8988T (cell line): Measurements from ENCODE around the gene ASTN2.

Source experiments
- DNase-seq: peaks from one replicate; pipeline ENCODE4 v3.0.0; 2011

ASTN2 gene

GRCh38 chr9:116547729-116548426, 867.0 kb downstream of the ASTN2 start:
- DNase-seq: no peak

DNA sequence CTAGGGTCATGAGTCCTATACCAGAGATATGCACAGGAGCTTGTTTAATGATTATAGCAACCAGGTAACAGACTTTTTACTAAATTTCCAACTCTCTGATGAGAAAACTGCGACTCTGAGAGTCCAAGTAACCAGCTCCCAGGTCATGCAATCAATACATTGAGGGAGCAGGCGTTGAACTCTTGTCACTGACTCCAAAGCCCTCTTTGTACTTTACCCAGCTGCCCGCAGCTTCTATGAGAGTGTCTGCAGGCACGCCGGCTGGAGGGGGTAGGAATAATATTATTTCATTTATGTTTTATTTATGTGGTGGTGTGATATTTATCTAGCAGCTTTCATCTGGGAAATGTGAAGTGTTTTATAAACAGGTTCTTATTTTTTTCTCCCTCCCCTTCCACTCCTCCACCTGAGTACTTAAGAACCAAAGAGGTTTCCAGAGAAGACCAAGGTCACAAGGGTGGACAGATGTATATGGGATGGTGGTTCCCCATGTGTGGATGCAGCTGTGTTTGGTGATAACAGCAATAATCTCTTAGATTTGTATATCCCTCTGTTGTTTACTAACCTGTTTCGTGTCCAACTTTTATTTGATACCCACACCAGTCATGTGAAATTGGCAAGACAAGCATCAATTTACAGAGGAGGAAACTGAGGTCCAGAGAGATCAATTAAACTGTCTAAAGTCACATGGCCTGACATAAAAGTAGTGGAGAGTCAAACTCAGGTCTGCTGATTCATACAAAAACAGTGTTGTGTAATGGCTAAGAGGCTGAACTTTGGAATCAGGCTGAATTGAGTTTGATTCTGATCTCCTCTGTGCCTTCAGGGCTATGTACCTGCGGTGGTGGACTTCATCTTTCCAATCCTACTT, 867.9 kb downstream of the ASTN2 start:
- DNase-seq: no peak

DNA sequence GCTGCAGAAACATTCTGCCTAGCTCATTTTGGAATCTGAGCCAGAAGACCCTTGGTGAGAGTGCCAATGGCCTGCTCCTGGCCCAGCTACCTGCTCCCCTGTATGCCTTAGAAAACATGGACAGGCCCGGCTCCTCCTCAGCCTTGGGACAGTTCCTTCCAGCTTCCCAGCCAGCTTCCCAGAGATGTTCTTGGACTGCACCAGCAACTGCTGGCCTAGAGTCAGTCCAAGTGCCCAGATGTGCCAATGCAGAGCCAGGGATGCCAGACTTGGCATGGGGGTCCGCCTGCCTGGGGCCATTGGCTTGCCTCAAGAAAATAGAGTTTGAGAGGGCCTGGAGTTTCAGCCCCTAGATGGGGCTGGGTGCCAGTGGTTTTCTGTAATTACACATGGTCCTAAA, 870.0 kb downstream of the ASTN2 start:
- DNase-seq: no peak

GRCh38 chr9:116543731-116544400, 871.0 kb downstream of the ASTN2 start:
- no peak for DNase-seq

GRCh38 chr9:116541402-116541801, 873.5 kb downstream of the ASTN2 start:
- no peak for DNase-seq

- no peak for DNase-seq
These were observed 875.3 kb downstream of the ASTN2 start for GRCh38 chr9:116539549-116539948.

- DNase-seq: no peak
These were observed 889.2 kb downstream of the ASTN2 start for GRCh38 chr9:116525611-116526010.

DNA sequence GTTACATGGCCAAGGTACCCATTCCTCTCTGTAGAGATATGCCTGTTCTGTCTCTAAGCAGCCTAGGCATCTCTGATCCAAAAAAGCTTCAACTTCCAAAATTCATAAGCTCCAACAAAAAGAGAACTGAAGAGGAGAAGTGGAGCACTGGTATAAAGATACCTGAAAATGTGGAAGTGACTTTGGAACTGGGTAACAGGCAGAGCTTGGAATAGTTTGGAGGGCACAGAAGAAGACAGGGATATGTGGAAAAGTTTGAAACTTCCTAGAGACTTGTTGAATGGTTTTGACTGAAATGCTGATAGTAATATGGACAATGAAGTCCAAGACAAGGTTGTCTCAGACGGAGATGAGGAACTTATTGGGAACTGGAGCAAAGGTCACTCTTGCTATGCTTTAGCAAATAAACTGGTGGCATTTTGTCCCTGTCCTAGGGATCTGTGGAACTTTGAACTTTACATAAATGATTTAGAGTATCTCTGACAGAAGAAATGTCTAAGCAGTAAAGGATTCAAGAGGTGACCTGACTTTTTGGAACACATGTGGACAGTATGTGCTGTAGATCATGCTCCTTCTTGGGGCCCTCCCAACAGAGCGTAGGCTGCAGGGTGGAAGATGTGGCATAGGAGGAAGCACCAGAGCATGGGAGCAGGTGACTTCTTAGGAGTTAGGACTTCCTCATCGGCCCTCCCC, 889.9 kb downstream of the ASTN2 start:
- DNase-seq: no peak

GRCh38 chr9:116520218-116520617, 894.6 kb downstream of the ASTN2 start:
- DNase-seq: no peak

DNA sequence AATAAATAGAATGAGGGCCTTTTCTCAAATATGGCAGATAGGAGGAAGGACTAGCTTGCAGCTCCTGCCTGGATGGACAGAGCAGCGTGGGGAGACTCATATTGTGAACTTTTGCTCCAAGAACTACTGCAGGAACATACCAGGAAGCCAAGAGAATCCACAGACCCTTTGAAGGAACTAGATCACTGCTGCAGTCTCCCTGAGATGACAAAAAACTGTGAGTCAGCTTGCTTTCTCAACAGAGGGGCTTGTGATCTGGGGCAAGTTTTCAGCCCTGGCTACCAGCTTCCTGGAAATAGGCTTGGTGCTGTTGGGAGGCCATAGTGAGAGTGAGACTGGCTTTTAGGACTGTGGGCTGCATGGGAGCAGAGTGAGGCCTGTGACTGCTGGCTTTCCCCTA, 898.4 kb downstream of the ASTN2 start:
- no peak for DNase-seq

DNA sequence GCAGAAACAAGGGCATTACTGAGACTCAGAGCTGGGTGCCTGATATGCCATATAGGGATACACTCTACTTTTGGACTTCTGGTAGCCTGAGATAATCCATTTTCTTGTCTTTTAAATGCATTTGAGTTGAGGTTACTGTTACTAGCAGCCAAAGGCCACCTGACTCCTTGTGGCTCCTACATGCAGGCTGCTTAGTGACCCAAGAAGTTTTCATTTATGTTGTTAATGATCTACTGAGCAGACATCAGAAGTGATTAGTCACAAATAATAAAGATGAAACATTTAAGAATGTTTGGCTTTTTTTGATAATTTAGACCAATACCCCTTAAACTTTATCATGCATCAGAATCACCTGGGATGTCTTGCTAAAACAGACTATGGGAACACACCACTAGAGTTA, 899.3 kb downstream of the ASTN2 start:
- DNase-seq: no peak

- no peak for DNase-seq
These were observed 908.2 kb downstream of the ASTN2 start for GRCh38 chr9:116506685-116507084.

DNA sequence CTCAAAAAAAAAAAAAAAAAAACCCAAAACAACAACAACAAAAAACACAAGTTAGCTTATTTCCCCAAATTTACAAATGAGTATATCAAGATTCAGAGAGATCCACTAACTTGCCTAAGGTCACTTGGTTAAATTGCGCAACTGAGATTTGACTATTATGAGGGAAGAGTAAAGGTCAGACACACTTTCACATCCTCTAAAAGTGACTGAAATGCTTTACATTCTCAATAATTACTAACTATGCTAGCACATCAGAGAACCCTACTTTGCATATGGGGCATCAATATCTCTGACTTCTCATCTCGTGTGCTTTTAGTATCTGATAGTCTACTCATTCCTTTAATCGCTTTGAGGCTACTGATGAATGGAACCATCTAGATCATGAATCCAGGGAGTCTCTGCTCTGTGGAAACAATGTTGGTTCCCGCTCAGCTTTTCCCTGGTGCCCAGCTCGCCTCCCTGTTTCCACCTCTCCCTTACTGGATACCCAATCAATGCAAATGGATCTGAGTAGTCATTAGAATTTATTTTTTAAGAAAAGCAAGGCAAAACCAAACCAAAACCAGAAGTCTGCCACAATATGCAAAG, 909.9 kb downstream of the ASTN2 start:
- DNase-seq: no peak

GRCh38 chr9:116504081-116504480, 910.8 kb downstream of the ASTN2 start:
- no peak for DNase-seq

GRCh38 chr9:116502746-116503145, 912.1 kb downstream of the ASTN2 start:
- no peak for DNase-seq

DNA sequence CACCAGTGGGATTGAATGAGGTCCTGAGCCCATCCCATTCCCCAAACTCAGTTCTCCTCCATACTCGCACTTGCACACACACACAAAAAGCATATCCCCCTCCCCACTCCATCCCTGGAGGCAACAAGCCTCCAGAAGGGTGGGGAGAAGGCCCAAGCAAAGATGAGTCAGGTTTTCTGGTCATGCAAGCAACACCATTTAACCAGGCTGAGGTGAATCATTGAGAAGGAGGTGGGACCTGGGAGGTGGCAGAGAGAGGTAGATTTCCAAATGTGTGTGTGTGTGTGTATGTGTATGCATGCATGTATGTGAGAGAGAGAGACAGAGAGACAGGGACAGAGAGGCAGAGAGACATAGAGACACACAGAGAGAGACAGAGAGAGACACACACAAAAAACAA, 913.0 kb downstream of the ASTN2 start:
- DNase-seq: no peak

DNA sequence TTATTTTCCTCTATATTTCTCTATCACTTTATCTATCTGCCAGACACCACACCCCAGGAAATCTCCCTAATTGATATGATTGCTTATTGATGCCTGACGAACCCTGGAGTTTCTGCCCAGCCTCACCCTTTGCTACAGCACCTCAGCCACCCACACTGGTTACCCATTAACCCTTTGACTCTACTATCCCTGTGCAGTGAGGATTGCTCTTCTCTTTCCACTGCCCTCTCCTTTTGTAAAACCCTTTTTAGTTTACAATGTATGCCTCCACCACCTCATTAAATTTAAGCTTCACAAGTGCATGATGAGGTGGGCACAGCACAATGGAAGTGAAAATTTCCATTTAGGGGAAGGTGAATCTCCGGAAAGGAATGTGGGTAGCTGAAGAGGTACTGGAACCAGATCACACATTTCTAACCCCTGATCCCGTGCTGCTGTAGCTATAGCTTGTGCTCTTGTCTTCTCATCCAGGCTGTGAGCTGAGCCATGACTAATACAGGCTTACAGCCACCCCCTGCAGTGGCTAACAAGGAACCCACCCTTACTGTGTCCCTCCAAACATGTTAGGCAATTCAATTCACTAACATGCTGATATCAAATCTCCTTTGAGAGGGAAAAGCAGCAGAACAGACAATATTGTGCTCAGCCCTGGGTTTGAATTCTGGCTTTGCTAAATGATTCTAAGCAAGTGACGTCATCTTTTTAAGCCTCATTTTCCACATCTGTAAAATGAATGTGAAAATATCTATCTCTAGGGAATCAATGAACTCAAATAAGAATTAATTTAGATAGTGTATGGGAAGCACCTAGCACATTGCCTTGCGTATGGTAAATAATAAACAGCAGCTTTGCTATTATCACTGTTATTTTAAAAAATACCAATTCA, 914.6 kb downstream of the ASTN2 start:
- no peak for DNase-seq

- DNase-seq: no peak
These were observed 915.4 kb downstream of the ASTN2 start for GRCh38 chr9:116499434-116499833.

GRCh38 chr9:116497095-116497890, 917.6 kb downstream of the ASTN2 start:
- DNase-seq: no peak

DNA sequence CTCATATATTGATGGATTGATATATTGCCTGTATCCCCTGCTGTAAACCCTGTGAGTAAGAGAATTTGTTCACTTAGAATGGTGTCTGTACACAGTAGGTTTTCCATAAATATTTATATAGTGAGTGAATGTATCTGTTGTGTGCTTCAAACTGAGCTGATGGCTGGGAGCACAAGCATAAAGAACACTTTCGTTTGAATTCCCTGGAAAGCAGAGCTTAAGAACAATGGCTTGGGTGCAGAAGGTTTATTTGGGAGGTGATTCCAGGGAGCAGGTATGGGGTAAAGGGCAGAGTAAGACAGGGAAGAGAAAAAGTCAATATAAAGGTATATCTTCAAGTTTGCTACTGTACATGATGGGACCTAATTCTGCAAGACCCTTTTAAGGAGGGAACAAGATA, 918.7 kb downstream of the ASTN2 start:
- DNase-seq: no peak

- no peak for DNase-seq
These were observed 919.1 kb downstream of the ASTN2 start for GRCh38 chr9:116495725-116496124.
